HK-2 (cell line): Measurements from ENCODE around the gene PIK3C2A.

Source experiments
- DNase-seq: peaks from one replicate; pipeline ENCODE4 v3.0.0-alpha.2; 2018; ENCODE audit not compliant: unreplicated experiment

Gene PIK3C2A

DNA sequence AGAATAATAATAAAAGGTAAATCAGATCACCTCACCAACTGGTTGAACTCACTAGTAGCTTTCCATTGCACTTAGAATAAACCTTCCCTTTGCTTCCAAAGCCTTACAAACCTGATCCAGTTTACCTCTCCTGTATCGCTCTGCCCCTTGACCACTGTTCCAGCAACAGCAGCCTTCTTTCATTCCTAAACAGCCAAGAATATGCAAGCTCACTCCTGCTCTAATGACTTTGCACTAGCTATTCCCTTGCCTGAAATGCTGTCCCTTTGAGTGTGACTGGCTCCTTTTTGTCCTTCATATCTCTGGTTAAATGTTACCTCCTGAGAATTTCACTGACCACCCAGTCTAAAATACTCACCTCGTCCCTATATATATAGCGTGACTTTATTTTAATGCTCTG is 9.6 kb upstream of the PIK3C2A start:
- no peak for DNase-seq

DNA sequence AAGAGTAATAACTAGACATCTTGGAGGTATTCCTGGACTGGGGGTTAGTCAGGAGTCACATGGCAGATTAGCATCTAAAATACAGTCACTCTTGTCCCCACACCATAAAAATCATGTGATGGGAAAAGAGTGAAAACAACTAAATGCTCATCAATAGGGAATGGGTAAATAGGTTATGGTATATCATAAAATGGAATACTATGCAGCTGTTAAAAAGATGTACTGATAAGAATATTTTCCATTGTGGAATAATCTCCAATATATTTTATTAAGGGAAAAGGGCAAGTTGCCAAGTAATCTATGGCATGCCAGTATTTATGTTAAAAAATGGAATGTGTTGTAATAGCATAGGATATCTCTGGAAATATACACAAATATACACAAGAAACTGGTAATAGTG is 6.6 kb upstream of the PIK3C2A start:
- no peak for DNase-seq

GRCh38 chr11:17211286-17211685 is 3.5 kb upstream of the PIK3C2A start:
- DNase-seq, result no peak

DNA sequence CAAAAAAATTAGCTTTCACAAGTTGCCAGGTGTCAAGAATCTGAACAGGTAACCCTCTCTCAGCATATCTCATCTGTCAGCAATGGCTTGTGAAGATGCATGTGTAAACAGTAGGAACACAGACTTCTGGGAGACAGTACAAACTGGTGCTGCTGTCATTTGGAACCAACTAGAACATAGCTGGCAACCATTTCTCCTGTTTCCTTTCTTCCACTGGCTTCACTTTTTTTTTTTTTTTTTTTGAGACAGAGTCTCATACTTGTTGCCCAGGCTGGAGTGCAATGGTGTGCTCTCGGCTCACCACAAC is 2.1 kb upstream of the PIK3C2A start:
- DNase-seq, result no peak

GRCh38 chr11:17208257-17208999 is 642 bp upstream of the PIK3C2A start:
- peak; percentile 60 for DNase-seq

GRCh38 chr11:17206463-17206862 is 1.3 kb downstream of the PIK3C2A start:
- DNase-seq, result no peak

- DNase-seq, result no peak
These were observed 10.3 kb downstream of the PIK3C2A start for GRCh38 chr11:17197431-17197898.

DNA sequence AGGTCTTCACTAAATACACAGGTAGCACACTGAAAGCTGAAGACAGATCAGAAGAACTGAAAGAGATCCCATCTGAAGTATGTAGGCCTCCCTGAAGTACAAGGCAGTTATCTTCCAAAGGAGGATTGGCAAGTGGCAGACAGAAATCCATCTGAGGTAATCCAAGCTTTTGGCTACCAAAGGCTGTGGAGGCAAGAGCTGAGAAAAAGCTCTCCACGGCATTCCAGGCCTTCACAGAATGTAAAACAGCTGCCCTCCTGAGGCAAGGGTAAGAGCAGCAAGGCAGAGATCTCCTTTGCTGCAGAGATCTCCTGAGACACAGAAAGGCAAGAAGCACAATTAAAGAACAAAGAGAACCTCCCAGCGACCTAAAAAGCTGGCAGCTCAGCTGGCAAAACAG is 19.1 kb downstream of the PIK3C2A start:
- DNase-seq, result no peak

DNA sequence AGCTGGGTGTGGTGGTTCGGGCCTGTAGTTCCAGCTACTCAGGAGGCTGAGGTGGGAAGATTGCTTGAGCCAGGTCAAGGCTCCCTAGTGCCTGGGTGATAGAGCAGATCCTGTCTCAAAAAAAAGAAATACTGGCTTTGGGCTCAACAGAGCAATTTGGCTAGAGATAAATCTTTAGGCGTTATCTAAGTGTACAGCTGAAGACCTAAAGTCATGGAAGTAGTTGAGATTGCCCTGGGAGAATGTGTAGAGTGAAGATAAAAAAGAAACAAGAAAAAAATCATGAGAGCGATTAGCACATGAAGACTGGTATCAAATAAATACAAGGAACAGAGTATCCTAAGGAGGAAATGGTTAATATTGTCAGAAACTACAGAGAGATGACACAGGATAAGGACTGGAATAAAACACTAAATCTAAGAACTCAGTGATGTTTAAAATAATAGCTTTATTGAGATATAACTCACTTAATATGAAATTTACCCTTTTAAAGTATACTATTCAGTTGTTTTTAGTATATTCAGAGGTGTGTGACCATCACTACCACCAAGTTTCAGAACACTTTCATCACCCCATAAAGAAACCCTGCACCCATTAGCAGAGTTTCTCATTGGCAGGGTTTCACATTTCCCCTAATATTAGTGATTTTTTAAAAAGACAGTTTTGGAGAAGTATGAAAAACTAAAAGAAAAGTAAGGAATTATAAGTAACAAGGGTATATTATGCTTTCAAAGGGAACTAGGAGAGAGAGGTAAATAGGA is 20.7 kb downstream of the PIK3C2A start:
- no peak for DNase-seq

DNA sequence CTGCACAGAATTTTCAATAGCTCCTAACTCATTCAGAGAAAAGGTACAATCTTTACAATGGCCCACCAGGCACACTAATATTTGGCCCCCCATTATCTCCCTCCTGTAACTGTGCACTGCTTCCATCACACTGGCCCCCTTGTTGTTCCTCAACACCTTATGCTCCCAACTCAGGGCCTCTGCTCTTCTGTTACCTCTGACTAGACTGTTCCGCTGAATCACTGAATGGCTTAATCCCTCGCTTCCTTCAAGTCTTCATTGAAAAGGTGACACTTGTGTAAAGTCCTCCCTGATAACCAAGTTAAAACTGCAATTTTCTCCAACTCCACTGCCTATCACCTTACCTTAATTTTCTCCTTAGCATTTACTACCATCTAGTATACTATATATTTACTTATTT is 21.8 kb downstream of the PIK3C2A start:
- no peak for DNase-seq

- no peak for DNase-seq
These were observed 22.8 kb downstream of the PIK3C2A start for GRCh38 chr11:17184882-17185587.

DNA sequence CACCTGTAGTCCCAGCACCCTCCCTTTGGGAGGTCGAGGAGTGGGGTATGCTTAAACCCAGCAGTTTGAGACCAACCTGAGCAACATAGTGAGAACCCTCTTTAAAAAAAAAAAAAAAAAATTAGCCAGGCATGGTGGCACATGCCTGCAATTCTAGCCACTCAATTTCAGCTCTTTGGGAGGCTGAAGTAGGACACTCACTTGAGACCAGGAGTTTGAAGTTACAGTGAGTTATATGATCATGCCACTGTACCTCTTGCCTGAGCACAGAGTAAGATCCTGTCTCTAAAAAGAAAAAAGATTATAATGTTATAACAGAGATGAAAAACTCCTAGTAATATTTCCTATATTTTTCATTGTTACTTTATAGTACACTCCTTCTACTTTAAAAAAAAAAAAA is 23.9 kb downstream of the PIK3C2A start:
- no peak for DNase-seq

- DNase-seq, result no peak
These were observed 27.8 kb downstream of the PIK3C2A start for GRCh38 chr11:17179970-17180369.

GRCh38 chr11:17173332-17173731 is 34.5 kb downstream of the PIK3C2A start:
- no peak for DNase-seq

GRCh38 chr11:17171916-17172315 is 35.9 kb downstream of the PIK3C2A start:
- DNase-seq, result no peak

DNA sequence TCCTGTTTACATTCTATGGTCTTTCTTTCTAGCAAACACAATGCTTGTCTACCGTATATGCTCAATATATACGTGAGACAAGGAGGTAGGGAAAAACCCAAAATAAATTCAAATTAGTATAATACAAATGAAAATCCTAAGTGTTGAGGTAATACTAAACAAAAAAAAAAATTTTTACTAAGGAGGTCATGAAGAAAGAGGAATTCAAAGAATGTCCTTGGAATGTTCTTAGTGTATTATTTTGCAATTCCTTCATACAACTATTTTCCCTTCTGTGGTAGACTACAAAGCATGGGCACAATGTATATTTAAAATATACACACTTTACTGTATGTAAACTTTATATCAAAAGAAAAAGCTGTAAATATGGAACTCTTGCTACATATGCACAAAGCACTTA is 36.4 kb downstream of the PIK3C2A start:
- no peak for DNase-seq

DNA sequence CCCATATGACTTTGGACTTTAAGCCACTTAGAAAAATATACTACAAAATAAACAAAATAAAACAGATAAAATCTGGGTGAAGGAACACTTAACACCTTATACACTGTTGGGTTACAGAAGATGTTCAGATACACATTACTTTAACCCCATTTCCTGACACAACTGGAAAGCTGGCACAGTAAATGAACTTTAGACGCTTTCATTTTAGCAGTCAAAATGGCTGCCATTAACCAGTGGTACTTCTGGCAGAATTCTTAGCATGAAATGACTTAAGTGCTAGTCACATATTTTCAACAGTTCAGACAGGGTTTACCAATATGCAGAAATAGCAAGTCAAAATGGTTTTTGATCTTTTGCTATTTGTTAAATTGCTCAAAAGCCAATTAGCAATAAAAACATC is 37.9 kb downstream of the PIK3C2A start:
- no peak for DNase-seq

DNA sequence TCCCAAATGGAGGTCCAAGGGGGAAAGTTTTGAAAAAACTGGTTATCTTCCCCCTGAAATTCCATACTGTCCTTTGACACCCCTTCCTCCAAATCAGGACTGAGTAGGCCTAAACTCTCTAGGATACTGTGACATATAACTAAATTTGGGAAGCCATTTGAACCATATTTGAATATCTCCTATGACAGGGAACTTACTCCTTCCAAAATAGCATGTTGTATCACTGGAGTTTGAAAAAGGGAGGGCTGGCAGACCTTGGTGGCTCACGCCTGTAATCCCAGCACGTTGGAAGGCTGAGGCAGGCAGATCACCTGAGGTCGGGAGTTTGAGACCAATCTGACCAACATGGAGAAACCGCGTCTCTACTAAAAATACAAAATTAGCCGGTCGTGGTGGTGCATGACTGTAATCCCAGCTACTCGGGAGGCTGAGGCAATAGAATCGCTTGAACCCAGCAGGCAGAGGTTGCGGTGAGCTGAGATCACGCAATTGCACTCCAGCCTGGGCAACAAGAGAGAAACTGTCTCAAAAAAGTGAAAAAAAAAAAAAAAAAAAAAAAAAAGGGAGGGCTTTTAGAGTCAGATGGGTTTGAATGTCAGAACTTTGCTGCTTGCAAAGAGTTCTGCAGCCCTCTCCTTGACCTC is 42.4 kb downstream of the PIK3C2A start:
- no peak for DNase-seq

DNA sequence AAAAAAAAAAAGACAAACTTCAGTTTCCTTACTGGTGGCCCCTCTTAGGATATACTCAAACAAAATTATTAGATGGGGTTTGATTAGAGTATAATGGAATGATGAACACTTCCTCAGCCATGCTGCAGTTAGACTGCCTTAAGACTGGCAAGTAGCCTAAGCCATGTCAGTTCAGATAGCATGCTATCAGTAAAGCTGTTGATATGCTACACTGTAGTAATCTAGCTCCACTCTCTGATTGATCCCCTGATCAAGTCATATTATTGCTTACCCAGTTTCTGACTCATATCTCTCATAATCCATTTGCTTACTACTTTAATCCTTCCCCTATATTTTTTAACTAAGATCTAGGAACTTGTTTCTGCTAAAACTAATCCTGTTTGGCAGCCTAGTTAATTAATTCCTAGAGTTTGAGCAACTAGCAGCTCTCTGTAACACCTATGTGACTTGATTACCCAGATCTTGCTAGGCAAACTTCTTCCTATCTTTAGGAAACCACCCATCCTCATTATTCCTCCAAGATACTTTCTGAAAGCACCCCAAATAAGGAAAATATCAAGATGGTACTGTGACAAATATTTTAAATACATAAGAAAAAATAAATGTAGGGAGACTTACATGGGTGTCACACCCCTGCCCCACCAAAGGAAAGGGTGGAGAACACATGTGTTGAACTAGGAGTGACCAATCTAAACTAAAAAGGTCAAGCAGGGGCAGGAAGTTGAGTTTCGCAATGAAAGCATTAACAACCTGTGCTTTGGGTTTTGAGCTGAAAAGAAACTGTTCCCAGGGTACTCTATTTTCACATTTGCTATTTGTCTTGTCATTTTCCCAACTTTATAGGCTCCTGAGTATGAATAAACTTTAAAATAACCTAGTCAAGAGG is 43.2 kb downstream of the PIK3C2A start:
- no peak for DNase-seq

DNA sequence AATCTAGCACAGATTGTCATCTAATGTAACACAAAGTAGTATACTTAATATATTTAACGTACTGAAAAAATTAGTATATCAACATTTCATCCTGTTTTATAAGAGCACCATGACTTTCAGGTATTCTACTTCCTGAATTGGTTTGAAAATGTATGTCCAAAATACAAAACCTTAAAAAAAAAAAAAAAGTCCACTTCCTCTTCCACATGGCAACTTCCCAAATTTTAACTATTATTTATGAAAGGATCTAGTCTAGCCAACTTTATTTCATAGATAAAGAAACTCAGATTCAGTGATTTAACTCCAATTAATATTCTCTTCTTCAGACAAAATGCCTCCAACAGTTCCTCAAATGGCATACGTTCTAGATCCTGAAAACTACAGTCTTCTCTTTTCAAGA is 44.0 kb downstream of the PIK3C2A start:
- DNase-seq, result no peak

DNA sequence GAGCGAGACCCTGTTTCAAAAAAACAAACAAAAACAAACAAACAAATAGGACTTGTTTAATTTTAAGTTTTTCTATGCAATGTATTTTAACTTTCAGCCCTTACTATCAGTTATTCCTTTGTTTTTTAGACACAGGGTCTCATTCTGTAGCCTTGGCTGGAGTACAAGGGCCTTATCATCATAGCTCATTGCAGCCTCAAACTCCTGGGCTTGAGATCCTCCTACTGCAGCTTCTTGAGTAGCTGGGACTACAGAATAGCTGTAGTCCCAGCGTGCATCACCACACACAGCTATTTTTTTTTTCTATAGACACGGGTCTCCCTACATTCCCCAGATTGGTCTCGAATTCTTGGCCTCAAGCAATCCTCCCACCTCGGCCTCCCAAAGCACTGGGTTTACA is 44.5 kb downstream of the PIK3C2A start:
- DNase-seq, result no peak
